Lung (tissue), 12 donors: ENCODE results near the gene RASAL2. TPM values are rescaled to one million over a fixed set of nuclear protein-coding genes. Genes with fewer than 3 reads are reported as not detected.
"Not testable (repeated sequence)": the region's sequence is repeated elsewhere in the genome, so short reads cannot be mapped to it uniquely, and the experiment has no call there.

ENCODE experiments used
- ATAC-seq: fragments of 200-7000 bp; cut with Tn5 transposase; one replicate; pipeline ENCODE4 v1.9.1; 2020; ENCODE audit warnings: moderate number of reproducible peaks; ENCODE audit not compliant: insufficient read depth, low FRiP score
- DNase-seq, 3 donors: peaks; one replicate each; pipeline ENCODE4 v3.0.0-alpha.2; 2013 to 2017
- H3K27ac ChIP-seq, 2 donors: one replicate each; pipeline ENCODE4 v1.5.1; 2013; ENCODE audit warnings: mild to moderate bottlenecking in 2 of 2, moderate library complexity in 2 of 2, control low read depth in 1 of 2, inconsistent platforms in 1 of 2, low read depth in 1 of 2, low read length in 1 of 2
- H3K27me3 ChIP-seq, 3 donors: one replicate each; pipeline ENCODE4 v1.5.1; 2013; ENCODE audit warnings: low read length in 2 of 3; ENCODE audit not compliant: control insufficient read depth in 3 of 3, insufficient read depth in 3 of 3
- H3K36me3 ChIP-seq, 4 donors: one replicate each; pipeline ENCODE4 v1.5.1; 2013; ENCODE audit warnings: low read length in 4 of 4, mild to moderate bottlenecking in 1 of 4, moderate library complexity in 1 of 4; ENCODE audit not compliant: control insufficient read depth in 4 of 4, insufficient read depth in 4 of 4
- H3K4me1 ChIP-seq, 5 donors: one replicate each; pipeline ENCODE4 v1.5.1; 2013; ENCODE audit warnings: low read length in 5 of 5, mild to moderate bottlenecking in 2 of 5, moderate library complexity in 1 of 5; ENCODE audit not compliant: control insufficient read depth in 5 of 5, insufficient read depth in 5 of 5
- H3K4me3 ChIP-seq: one replicate; pipeline ENCODE4 v1.5.1; 2013; ENCODE audit warnings: mild to moderate bottlenecking, control low read depth, moderate library complexity
- H3K9ac ChIP-seq, 2 donors: one replicate each; pipeline ENCODE4 v1.5.1; 2013; ENCODE audit warnings: low read length in 2 of 2, control low read depth in 1 of 2; ENCODE audit not compliant: insufficient read depth in 1 of 2
- H3K9me3 ChIP-seq, 4 donors: one replicate each; pipeline ENCODE4 v1.5.1; 2013; ENCODE audit warnings: low read length in 3 of 4, mild to moderate bottlenecking in 1 of 4, moderate library complexity in 1 of 4; ENCODE audit not compliant: control insufficient read depth in 4 of 4, insufficient read depth in 3 of 4
- WGBS, 2 donors: extraction: QIAGEN DNeasy Blood & Tissue Kit; methylation state at CpG; one replicate each; pipeline ENCODE4 v1.1.7; 2013; 5-methylcytosine and 5-hydroxymethylcytosine counted together
- polyA plus RNA-seq, 2 donors: library from polyadenylated mRNA; stranded (reverse); fragments of 200-250 nt; gene quantifications; one replicate each; pipeline ENCODE4 v1.2.1, GENCODE V29; 2013
- total RNA-seq, 2 donors: library from RNA; depleted of rRNA in 1 of 2; stranded (reverse); fragments of >200 nt in 1 of 2; gene quantifications; one replicate each; pipeline ENCODE4 v1.2.1, GENCODE V29; 2014 to 2021
- TF ChIP-seq, protein P1 (sequence below): IDR thresholded peaks from 2 replicates; pipeline ENCODE4 v1.5.1; 2012; ENCODE audit warnings: mild to moderate bottlenecking; ENCODE audit errors: control extremely low read depth, extremely low read depth
- donor health status: control.
- donor health status: control.
- donor health status: Bipolar disorder and iron deficiency.
- donor health status: healthy.
- donor health status: DM: yes; HTN: yes; CAD: no.

The RASAL2 gene
- total and polyA plus RNA-seq, 4 donors, result 4.9 to 34.8 (median 15.8) TPM

DNA sequence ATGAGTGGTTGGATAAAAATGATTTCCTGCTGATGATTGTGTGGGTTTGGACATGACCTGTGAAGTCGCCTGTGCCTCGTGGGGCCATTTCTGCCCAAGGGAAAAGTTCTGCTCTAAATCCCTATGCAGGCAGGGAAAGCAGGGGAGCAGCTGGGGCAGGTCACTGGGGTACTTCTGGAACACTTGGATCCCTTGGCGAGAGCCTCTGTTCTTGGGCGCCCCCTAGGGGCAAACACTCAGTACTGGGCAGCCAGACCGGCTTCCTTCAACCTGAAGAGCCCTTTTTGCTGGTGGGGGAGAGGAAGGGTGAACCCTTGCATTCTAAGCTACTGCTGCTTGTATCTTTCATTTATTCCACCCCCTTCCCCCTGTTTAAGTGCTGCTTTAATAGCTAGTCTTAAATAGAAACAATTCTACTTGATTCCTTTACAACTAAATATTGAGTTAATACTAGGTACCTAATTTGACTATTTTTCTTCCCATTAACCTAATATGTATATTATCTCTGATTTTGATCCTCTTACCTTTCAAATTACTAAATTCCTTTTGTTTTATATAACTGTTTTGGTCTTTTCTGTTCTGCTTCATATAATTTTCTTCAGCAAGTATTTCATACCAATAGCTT is 407.9 kb downstream of the RASAL2 start:
- TF ChIP-seq, protein P1, sequence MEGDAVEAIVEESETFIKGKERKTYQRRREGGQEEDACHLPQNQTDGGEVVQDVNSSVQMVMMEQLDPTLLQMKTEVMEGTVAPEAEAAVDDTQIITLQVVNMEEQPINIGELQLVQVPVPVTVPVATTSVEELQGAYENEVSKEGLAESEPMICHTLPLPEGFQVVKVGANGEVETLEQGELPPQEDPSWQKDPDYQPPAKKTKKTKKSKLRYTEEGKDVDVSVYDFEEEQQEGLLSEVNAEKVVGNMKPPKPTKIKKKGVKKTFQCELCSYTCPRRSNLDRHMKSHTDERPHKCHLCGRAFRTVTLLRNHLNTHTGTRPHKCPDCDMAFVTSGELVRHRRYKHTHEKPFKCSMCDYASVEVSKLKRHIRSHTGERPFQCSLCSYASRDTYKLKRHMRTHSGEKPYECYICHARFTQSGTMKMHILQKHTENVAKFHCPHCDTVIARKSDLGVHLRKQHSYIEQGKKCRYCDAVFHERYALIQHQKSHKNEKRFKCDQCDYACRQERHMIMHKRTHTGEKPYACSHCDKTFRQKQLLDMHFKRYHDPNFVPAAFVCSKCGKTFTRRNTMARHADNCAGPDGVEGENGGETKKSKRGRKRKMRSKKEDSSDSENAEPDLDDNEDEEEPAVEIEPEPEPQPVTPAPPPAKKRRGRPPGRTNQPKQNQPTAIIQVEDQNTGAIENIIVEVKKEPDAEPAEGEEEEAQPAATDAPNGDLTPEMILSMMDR, result peak; percentile 42

DNA sequence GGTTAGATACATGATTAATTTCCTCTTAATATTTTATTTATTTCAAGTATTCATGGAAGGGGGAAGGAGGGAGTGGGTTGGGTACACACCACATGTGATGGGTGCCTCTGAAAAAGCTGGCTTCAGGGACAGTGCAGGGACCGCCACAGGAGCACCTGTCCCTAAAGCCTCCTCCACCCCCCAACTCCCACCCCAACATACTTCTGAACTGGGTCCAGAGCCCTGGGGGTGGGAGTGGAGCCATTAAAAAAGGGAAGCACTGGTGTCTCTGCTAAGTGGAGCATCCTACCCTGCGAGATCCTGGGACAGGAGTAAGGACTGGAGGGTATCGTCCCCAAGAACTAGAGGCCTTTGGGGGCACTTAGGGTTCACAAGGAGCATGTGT is 408.4 kb downstream of the RASAL2 start:
- Histone ChIP-seq H3K4me3 (no peak overlapping the region), H3K4me1 (peaks cover 0 to 4% (median 0%) of the 10 kb centered on the region in 5 donors), H3K27ac (no peak overlapping the region), H3K36me3 (no peaks in the 10 kb centered on the region), H3K9me3 (no peaks in the 10 kb centered on the region), H3K27me3 (no peaks in the 10 kb centered on the region), H3K9ac (no peak overlapping the region)
- WGBS, 2 donors, result 95 to 96% methylated on average over 3 of the region's 3 CpGs
- ATAC-seq (no peak), DNase-seq (no peak)
- TF ChIP-seq, protein P1, result no peak

More for the DNA sequence above, 407.9 kb downstream of the RASAL2 start:
- DNase-seq (peak; percentile 81 to 85 (median 83)), ATAC-seq (peak; percentile 82)
- no peak overlapping the region for H3K9ac ChIP-seq
- H3K36me3 ChIP-seq, result no peaks in the 10 kb centered on the region
- peaks cover 0 to 4% (median 0%) of the 10 kb centered on the region in 5 donors for H3K4me1 ChIP-seq
- H3K27ac ChIP-seq, result no peak overlapping the region
- WGBS, 2 donors, result 20 to 23% methylated on average over 5 of the region's 5 CpGs
- no peaks in the 10 kb centered on the region for H3K27me3 ChIP-seq
- H3K4me3 ChIP-seq, result no peak overlapping the region
- no peaks in the 10 kb centered on the region for H3K9me3 ChIP-seq

DNA sequence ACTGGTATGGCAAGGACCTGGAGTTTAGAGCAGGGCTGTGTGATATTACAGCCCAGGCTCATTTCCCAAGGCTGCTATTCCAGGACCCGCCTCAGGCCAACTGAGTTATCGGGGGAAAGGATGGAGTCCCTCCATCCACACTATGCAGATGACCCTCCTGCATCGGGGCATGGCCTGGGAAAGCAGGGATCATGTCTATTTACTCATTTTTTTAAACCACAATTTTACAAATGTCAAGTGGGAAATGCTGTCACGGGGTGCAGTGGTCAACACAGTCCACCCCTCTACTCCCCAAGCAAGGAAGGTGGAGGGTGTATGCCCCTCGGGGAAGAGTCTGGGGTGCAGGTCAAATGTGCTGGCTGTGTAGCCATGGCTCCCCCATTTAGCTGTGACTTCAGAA is 409.0 kb downstream of the RASAL2 start:
- DNase-seq (no peak), ATAC-seq (no peak)
- no peaks in the 10 kb centered on the region for H3K9me3 ChIP-seq
- TF ChIP-seq, protein P1, result no peak
- H3K4me3 ChIP-seq, result no peak overlapping the region
- H3K27me3 ChIP-seq, result no peaks in the 10 kb centered on the region
- no peaks in the 10 kb centered on the region for H3K36me3 ChIP-seq
- no peak overlapping the region for H3K9ac ChIP-seq
- H3K27ac ChIP-seq, result no peak overlapping the region
- 91 to 92% methylated on average over 5 of the region's 5 CpGs for WGBS, 2 donors
- peaks cover 0 to 4% (median 0%) of the 10 kb centered on the region in 5 donors for H3K4me1 ChIP-seq

- DNase-seq, H3K9ac ChIP-seq, H3K4me3 ChIP-seq, H3K36me3 ChIP-seq, H3K4me1 ChIP-seq, H3K9me3 ChIP-seq, H3K27ac ChIP-seq, ATAC-seq, H3K27me3 ChIP-seq: not testable (repeated sequence)
- 95 to 96% methylated on average over 14 of the region's 14 CpGs for WGBS, 2 donors
Measured at GRCh38 chr1:178503316-178503715, 409.4 kb downstream of the RASAL2 start.
